Panc1 (cell line): ENCODE results near the gene RAB40A. TPM values are rescaled to one million over a fixed set of nuclear protein-coding genes. Genes with fewer than 3 reads are reported as not detected.
"Not testable (repeated sequence)": the region's sequence is repeated elsewhere in the genome, so short reads cannot be mapped to it uniquely, and the experiment has no call there.

ENCODE experiments used
- ATAC-seq: fragments of 200-7000 bp; cut with Tn5 transposase; 2 replicates; pipeline ENCODE4 v1.9.1; 2020; ENCODE audit warnings: mild to moderate bottlenecking, moderate library complexity
- BruUV-seq: library from RNA; stranded (reverse); fragments of 400-500 nt; replicated peaks from 2 replicates; lab custom pipeline; 2021; lab: Mats Ljungman, UMichigan
- CTCF ChIA-PET: fragments of 300-600 bp; sonication (Branson Sonifier 250); formaldehyde crosslinking; loops from one replicate; lab custom pipeline; 2022; ENCODE audit warnings: antibody characterized with exemption; lab: Charles Lee
- POLR2A ChIA-PET: fragments of 300-600 bp; sonication (Branson Sonifier 250); formaldehyde crosslinking; loops from one replicate; lab custom pipeline; 2022; ENCODE audit warnings: antibody characterized with exemption; lab: Charles Lee
- DNase-seq: peaks from one replicate; pipeline ENCODE4 v3.0.0-alpha.2; 2010; ENCODE audit warnings: low read depth, low spot score
- H3K27ac ChIP-seq: 2 replicates; pipeline ENCODE4 v1.5.1; 2011; ENCODE audit warnings: mild to moderate bottlenecking, low read length, inconsistent platforms
- H3K27me3 ChIP-seq: fragments of 200-500 bp; sonication (Bioruptor generic); 2 replicates; pipeline ENCODE4 v1.6.0; 2014; ENCODE audit warnings: low read length, inconsistent platforms; ENCODE audit not compliant: control insufficient read depth, insufficient read depth
- H3K36me3 ChIP-seq: fragments of 200-500 bp; sonication (Bioruptor generic); 2 replicates; pipeline ENCODE4 v1.5.1; 2014; ENCODE audit warnings: inconsistent platforms, mild to moderate bottlenecking, low read length, moderate library complexity; ENCODE audit not compliant: control insufficient read depth, insufficient read depth
- H3K4me1 ChIP-seq: 2 replicates; pipeline ENCODE4 v1.5.1; 2011; ENCODE audit warnings: inconsistent platforms, mild to moderate bottlenecking, low read length, moderate library complexity; ENCODE audit not compliant: control insufficient read depth, insufficient read depth
- H3K4me3 ChIP-seq, 2 experiments: 2 replicates each; pipeline ENCODE4 v1.5.1; 2011 to 2012; ENCODE audit warnings: low read depth in 2 of 2, low read length in 2 of 2, mild to moderate bottlenecking in 2 of 2, inconsistent platforms in 1 of 2, moderate library complexity in 1 of 2
- H3K9me3 ChIP-seq: fragments of 200-500 bp; sonication (Bioruptor generic); 2 replicates; pipeline ENCODE4 v1.5.1; 2014; ENCODE audit warnings: low read depth, mild to moderate bottlenecking, inconsistent platforms, low read length, moderate library complexity; ENCODE audit not compliant: control insufficient read depth, insufficient read depth
- CTCF ChIP-seq: fragments of 450-650 bp; IDR thresholded peaks from 2 replicates; pipeline ENCODE4 v1.5.1; 2017; ENCODE audit warnings: mild to moderate bottlenecking
- POLR2AphosphoS5 ChIP-seq: IDR thresholded peaks from 2 replicates; pipeline ENCODE4 v1.6.1; 2012; ENCODE audit warnings: mild to moderate bottlenecking, low read depth, low read length, moderate library complexity
- REST ChIP-seq, 2 experiments: IDR thresholded peaks; 2 replicates each; pipeline ENCODE4 v1.6.1; 2011 to 2012; ENCODE audit warnings: low read depth in 2 of 2, control low read depth in 1 of 2, low read length in 1 of 2, mild to moderate bottlenecking in 1 of 2, moderate library complexity in 1 of 2; ENCODE audit not compliant: insufficient read depth in 1 of 2
- SIN3A ChIP-seq: IDR thresholded peaks from 2 replicates; pipeline ENCODE4 v1.6.1; 2012; ENCODE audit warnings: low read depth, mild to moderate bottlenecking, low read length, moderate library complexity, borderline replicate concordance; ENCODE audit not compliant: insufficient read depth
- TCF7L2 ChIP-seq: IDR thresholded peaks from 2 replicates; pipeline ENCODE4 v1.6.1; 2011; ENCODE audit warnings: mild to moderate bottlenecking, low read depth, low read length, inconsistent platforms
- in situ Hi-C: cut with HindIII; loops from 2 replicates; pipeline ENCODE4 v1.10.0; 2016; ENCODE audit warnings: low sequenced_read_pairs, low pct_unique_long_range_greater_than_20kb
- intact Hi-C: fragments of 100-400 bp; cut with micrococcal nuclease; formaldehyde crosslinking; loops from one replicate; pipeline ENCODE4 v1.10.0; 2022; ENCODE audit not compliant: unreplicated experiment
- total RNA-seq: library from RNA; stranded (reverse); gene quantifications from one replicate; pipeline ENCODE4 v1.2.1, GENCODE V29; 2021; ENCODE audit not compliant: unreplicated experiment

RAB40A gene
- total RNA-seq, 1 experiment from 2014 or later = 0.26 TPM

- DNase-seq, H3K36me3 ChIP-seq, H3K27ac ChIP-seq, H3K27me3 ChIP-seq, BruUV-seq, H3K4me3 ChIP-seq, in situ Hi-C loops, H3K4me1 ChIP-seq, H3K9me3 ChIP-seq: not testable (repeated sequence)
- peak; percentile 71; the same call in 1 of the 2 replicates for ATAC-seq
- peak; percentile 82 for TF ChIP-seq CTCF
- POLR2A ChIA-PET = interaction anchor here (0.6 to 0.7 kb wide), 2 partner anchors 464 to 535 kb away, joined by 3 to 4 read pairs; no protein-coding TSS in a partner anchor
- intact Hi-C loops = loop anchor here (5.0 kb wide), 1 partner anchor 328 kb away; no protein-coding TSS in a partner anchor
- CTCF ChIA-PET = interaction anchor here (0.7 kb wide), 2 partner anchors 133 to 267 kb away, joined by 3 to 5 read pairs; no protein-coding TSS in a partner anchor
Measured at GRCh38 chrX:103489733-103490132, 29.6 kb downstream of the RAB40A start.

- H3K36me3 ChIP-seq = no peaks in the 10 kb centered on the region
- H3K9me3 ChIP-seq = no peaks in the 10 kb centered on the region
- DNase-seq = no peak
- no TSS peak for BruUV-seq
- POLR2A ChIA-PET = interaction anchor here (0.6 kb wide), 1 partner anchor 100 kb away, joined by 3 read pairs; no protein-coding TSS in a partner anchor
- intact Hi-C loops (loop anchor here (5.0 kb wide), 1 partner anchor 329 kb away; no protein-coding TSS in a partner anchor), in situ Hi-C loops (no loop called here)
- CTCF ChIA-PET = interaction anchor here (0.5 to 0.7 kb wide), 4 partner anchors 132 to 455 kb away, joined by 3 to 4 read pairs (median 3); no protein-coding TSS in a partner anchor
- H3K27ac ChIP-seq = no peak overlapping the region
- no peaks in the 10 kb centered on the region for H3K4me1 ChIP-seq
- TF ChIP-seq REST (IDR thresholded peaks at IDR 0.05; ENCODE audit: insufficient read depth in 1 of 2, low read depth in 2 of 2, low read length in 1 of 2) = no peak
- no peak for TF ChIP-seq CTCF
- TF ChIP-seq POLR2AphosphoS5 = no peak
- TF ChIP-seq TCF7L2 = no peak
- TF ChIP-seq SIN3A = no peak
- H3K4me3 ChIP-seq = no peak overlapping the region
- no peak for ATAC-seq
- peaks cover 4% of the 10 kb centered on the region; the same call in 1 of the 2 replicates for H3K27me3 ChIP-seq
Measured at GRCh38 chrX:103488794-103489193, 30.5 kb downstream of the RAB40A start.
